Upper lobe of left lung (tissue), 4 donors: ENCODE data around the gene OLIG2.

Experiments used
- CTCF ChIP-seq, 6 experiments: fragments of 450-650 bp in 4 of 6; fragments of 200-600 bp in 2 of 6; sonication (generic) in 2 of 6; IDR thresholded peaks; one replicate each; pipeline ENCODE4 v1.5.1; 2016 to 2019; ENCODE audit warnings: antibody characterized with exemption in 6 of 6
- POLR2A ChIP-seq, 4 donors: fragments of 450-650 bp; IDR thresholded peaks; one replicate each; pipeline ENCODE4 v1.5.1; 2016 to 2017; ENCODE audit warnings: antibody characterized with exemption in 4 of 4, mild to moderate bottlenecking in 2 of 4
- POLR2AphosphoS5 ChIP-seq, 2 donors: sonication (generic); formaldehyde crosslinking; IDR thresholded peaks; one replicate each; pipeline ENCODE4 v1.5.1; 2017; ENCODE audit warnings: antibody characterized with exemption in 2 of 2

GRCh38 chr21:33030633-33031032 lies 4.9 kb downstream of the OLIG2 start:
- TF ChIP-seq CTCF (IDR thresholded peaks at IDR 0.05) (no peak), POLR2AphosphoS5 (IDR thresholded peaks at IDR 0.05) (no peak), POLR2A (IDR thresholded peaks at IDR 0.05) (no peak)
